Adrenal gland (tissue), 5 donors: ENCODE measurements around the gene NCKAP5L.
"Not testable (repeated sequence)": the region's sequence is repeated elsewhere in the genome, so short reads cannot be mapped to it uniquely, and the experiment has no call there.

Experiments used
- CTCF ChIP-seq, 6 experiments: fragments of 450-650 bp in 4 of 6; fragments of 200-600 bp in 2 of 6; sonication (generic) in 1 of 6; IDR thresholded peaks; 1 replicate in 5 of 6; 2 replicates in 1 of 6; pipeline versions ENCODE4 v1.5.1 to v1.8.0; 2016 to 2021; ENCODE audit warnings: antibody characterized with exemption in 6 of 6, mild to moderate bottlenecking in 2 of 6, moderate library complexity in 1 of 6
- POLR2A ChIP-seq, 2 donors: fragments of 450-650 bp; IDR thresholded peaks; one replicate each; pipeline ENCODE4 v1.6.1; 2017; ENCODE audit warnings: antibody characterized with exemption in 2 of 2, mild to moderate bottlenecking in 2 of 2, moderate library complexity in 1 of 2
- donor health status: DM: no; HTN: no; CAD: no.

DNA sequence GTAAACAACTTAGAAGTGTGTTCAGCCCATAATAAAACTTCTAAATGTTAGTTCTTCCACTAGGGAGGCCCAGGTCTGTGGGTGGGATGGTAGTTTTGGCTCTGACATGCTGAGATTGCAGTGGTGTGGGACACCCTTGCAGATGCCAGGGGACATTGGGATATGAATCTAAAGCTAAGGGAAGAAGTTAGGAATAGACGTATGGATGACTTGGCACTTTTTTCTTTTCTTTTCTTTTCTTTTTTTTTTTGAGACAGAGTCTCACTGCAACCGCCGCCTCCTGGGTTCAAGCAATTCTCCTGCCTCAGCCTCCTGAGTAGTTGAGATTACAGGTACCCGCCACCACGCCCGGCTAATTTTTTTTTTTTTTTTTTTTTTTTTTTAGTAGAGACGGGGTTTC lies 55.1 kb downstream of the NCKAP5L start:
- TF ChIP-seq CTCF, POLR2A (IDR thresholded peaks at IDR 0.05): not testable (repeated sequence)
